ENCODE data around the gene SLC5A5. TPM values are rescaled to one million over a fixed set of nuclear protein-coding genes. Genes with fewer than 3 reads are reported as not detected.

Gene SLC5A5
- total RNA-seq, 2 donors from 2014 or later = 1.3 to 2.0 TPM

DNA sequence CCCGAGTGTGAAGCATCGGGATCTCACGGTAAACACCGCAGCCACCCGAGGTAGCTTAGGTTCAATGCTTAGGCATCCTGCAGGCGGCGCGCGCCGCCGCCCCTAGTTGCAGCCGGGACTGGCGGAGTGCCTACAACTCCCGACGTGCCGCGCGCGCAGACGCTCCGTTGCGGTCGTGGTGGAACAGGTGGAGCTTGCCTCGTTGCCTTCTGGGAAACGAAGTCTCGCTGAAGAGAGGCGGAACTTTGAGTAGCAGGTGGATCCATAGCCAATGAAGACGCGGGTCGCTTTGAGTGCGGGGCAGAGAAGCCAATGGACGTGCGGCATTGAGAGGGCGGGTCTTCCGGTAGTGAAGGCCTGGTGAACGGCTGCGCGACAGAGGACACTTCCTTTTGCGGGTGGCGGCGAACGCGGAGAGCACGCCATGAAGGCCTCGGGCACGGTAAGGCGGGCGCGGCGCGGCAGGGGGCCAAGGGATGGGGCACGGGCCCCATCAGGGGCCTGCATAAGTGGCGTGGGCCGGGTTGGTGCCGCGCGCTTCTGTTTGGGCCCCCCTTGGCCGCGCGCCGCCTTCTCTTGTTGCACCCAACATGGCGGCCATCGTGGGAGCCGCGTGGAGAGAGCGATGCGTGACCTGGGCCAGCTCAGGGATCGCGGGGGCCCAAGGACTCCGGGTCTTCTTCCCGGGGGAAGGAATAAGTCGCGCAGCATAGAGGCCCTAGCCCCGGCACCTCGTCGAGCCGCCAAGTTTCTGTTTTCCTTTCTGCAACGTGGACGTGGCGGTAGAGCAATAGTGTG lies 12.0 kb upstream of the SLC5A5 start, which contains the start of gene RPL18A:
TSS of gene RPL18A (plus strand) at position 378 of the 798 bp plus-strand sequence. CDS start at position 425, 47 bp downstream.
- DNase-seq = peak; percentile 92 to 98 (median 98)
- peaks cover 2% of the 10 kb centered on the region for H3K36me3 Mint-ChIP-seq (ENCODE audit: low read depth)
- H3K9me3 ChIP-seq (ENCODE audit: control insufficient read depth, low read length, poor library complexity, severe bottlenecking) = no peaks in the 10 kb centered on the region
- no peaks in the 10 kb centered on the region for H3K27me3 Mint-ChIP-seq
- peak within 1 kb of the TSS; percentile 93 for H3K27ac Mint-ChIP-seq
- peak within 1 kb of the TSS; percentile 97 for H3K4me3 Mint-ChIP-seq
- peak; percentile 96 for ATAC-seq
- H3K4me1 Mint-ChIP-seq = peaks cover 28% of the 10 kb centered on the region

DNA sequence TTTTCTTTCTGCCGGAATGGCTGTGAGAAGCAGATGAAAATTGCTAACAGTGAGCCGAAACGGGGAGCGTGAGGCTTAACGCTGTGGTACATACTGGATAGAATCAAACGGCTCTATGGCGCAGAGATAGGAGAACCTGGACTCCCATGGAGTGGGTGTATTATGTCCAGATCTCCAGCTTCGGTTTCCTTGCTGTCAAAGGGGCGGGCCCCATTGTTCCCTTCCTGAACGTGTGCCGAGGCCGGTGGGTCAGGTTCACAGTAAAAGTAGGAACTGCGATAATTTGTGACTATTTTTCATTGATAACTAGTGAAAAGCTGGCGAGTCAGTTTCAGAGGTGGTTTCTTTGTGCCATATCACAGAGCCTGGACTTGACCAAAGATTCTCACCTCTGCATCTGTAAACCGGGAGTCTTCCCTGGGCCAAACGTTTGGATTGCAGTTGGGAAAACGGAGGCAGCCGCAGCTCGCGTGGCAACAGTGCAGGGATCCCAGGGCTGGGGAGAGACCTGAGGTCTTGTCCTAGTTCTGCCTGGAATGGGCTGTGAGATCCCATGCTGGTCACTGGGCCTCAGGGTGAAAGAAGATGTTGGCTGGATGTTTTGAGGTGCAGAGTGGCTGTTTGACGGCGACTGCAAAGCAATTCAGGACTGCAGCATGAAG lies 11.3 kb upstream of the SLC5A5 start:
- Mint-ChIP-seq H3K27me3 (no peaks in the 10 kb centered on the region), H3K4me3 (peak overlapping the region; percentile 97), H3K27ac (peak overlapping the region; percentile 93), H3K36me3 (ENCODE audit: low read depth) (peaks cover 2% of the 10 kb centered on the region), H3K4me1 (peaks cover 26% of the 10 kb centered on the region)
- no peaks in the 10 kb centered on the region for H3K9me3 ChIP-seq (ENCODE audit: control insufficient read depth, low read length, poor library complexity, severe bottlenecking)
- DNase-seq = no peak
- ATAC-seq = no peak

GRCh38 chr19:17860993-17861360 lies 10.8 kb upstream of the SLC5A5 start:
- Mint-ChIP-seq H3K27me3 (no peaks in the 10 kb centered on the region), H3K27ac (peak overlapping the region; percentile 93), H3K36me3 (ENCODE audit: low read depth) (peaks cover 2% of the 10 kb centered on the region), H3K4me3 (peak overlapping the region; percentile 97), H3K4me1 (peaks cover 23% of the 10 kb centered on the region)
- ATAC-seq = no peak
- no peak for DNase-seq
- H3K9me3 ChIP-seq (ENCODE audit: control insufficient read depth, low read length, poor library complexity, severe bottlenecking) = no peaks in the 10 kb centered on the region

- Mint-ChIP-seq H3K36me3 (ENCODE audit: low read depth) (peaks cover 2% of the 10 kb centered on the region), H3K4me3 (peak overlapping the region; percentile 97), H3K4me1 (peaks cover 25% of the 10 kb centered on the region), H3K27ac (peak overlapping the region; percentile 93), H3K27me3 (no peaks in the 10 kb centered on the region)
- no peak for DNase-seq
- ATAC-seq = no peak
- no peaks in the 10 kb centered on the region for H3K9me3 ChIP-seq (ENCODE audit: control insufficient read depth, low read length, poor library complexity, severe bottlenecking)
Measured at GRCh38 chr19:17861542-17862402, 10.0 kb upstream of the SLC5A5 start.

- ATAC-seq = no peak
- peak overlapping the region; percentile 47 for H3K4me3 Mint-ChIP-seq
- no peaks in the 10 kb centered on the region for H3K9me3 ChIP-seq (ENCODE audit: control insufficient read depth, low read length, poor library complexity, severe bottlenecking)
- H3K4me1 Mint-ChIP-seq = peaks cover 25% of the 10 kb centered on the region
- DNase-seq = no peak
- peaks cover 2% of the 10 kb centered on the region for H3K36me3 Mint-ChIP-seq (ENCODE audit: low read depth)
- no peaks in the 10 kb centered on the region for H3K27me3 Mint-ChIP-seq
- H3K27ac Mint-ChIP-seq = peak overlapping the region; percentile 93
Measured at GRCh38 chr19:17862711-17863519, 8.8 kb upstream of the SLC5A5 start.

DNA sequence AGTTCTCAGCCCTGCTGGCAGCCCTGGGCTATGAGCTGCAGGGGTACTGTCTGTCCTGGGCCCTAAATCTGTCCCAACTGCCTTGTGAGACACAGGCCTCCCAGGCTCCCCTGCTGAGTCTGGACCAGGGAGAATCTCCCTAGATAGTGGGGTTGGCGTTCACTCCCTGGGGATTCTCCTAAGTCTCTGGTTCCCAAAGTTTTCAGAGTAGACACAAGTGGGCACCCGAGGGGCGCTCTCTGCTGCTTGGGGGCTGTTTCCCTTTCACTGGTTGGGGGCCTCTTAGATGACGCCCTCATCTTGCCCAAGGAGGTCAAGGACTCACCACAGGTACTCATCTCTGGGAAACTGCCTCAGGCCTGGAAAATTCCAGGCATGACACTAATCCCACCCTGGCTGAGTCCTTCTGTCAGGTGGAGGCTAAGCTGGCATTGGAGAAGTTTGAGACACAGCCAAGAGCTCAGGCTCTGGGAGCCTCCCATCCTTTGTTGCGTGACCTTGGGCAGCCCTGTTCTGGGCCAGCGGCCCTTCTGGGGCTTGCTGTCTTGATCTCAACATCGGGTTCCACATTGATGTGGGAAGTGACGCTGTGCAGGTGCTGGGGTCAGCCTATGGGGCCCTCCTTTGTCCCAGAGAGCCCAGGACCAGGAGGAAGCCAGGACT lies 8.1 kb upstream of the SLC5A5 start:
- H3K27ac Mint-ChIP-seq = peak overlapping the region; percentile 93
- H3K9me3 ChIP-seq (ENCODE audit: control insufficient read depth, low read length, poor library complexity, severe bottlenecking) = no peaks in the 10 kb centered on the region
- peaks cover 2% of the 10 kb centered on the region for H3K36me3 Mint-ChIP-seq (ENCODE audit: low read depth)

DNA sequence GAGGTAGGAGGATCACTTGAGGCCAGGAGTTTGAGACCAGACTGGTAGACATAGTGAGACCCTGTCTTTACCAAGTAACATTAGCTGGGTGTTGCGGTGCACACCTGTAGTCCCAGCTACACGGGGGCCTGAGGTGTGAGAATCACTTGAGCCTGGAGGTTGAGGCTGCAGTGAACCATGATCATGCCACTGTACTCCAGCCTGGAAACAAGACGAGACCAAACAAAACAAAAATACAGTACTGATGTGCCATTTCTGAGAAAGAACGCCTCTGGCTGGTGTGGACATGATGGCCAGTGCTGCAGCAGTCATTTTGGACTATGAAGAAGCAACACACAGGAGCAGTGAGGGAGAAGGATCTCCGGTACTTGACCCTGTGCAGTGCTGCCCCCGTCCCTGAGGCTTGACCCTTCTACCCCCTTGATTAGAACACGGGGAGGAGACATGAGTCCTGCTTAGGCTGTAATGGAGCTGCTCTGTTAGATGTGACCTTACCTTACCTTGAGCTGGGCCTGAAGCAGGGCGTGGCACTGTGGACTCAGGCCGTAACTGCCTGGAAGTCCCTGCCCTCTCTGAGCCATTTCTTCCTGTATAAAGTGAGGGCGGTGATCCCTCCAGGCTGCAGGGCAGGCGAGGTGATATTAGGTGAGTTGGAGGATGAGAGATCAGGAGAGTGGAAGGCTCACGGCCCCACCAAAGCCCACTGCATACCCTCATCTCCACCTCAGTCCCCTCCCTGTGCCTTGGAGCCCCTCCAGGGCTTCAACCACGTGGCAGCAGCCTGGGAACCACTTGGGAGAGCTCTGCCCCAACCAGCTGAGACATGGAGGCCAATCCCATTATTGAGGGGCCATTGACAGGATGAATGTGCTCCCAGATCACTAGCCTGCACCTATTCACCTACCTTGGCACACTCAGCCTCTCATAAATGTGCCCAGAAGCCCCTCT lies 6.1 kb upstream of the SLC5A5 start:
- ATAC-seq (peak; percentile 24), DNase-seq (no peak)
- peak overlapping the region; percentile 33 for H3K4me3 Mint-ChIP-seq
- H3K36me3 Mint-ChIP-seq (ENCODE audit: low read depth) = no peaks in the 10 kb centered on the region
- no peaks in the 10 kb centered on the region for H3K27me3 Mint-ChIP-seq
- H3K9me3 ChIP-seq (ENCODE audit: control insufficient read depth, low read length, poor library complexity, severe bottlenecking) = no peaks in the 10 kb centered on the region
- peak overlapping the region; percentile 69 for H3K27ac Mint-ChIP-seq
- peaks cover 11% of the 10 kb centered on the region for H3K4me1 Mint-ChIP-seq

More for the DNA sequence above, 8.1 kb upstream of the SLC5A5 start:
- no peaks in the 10 kb centered on the region for H3K27me3 Mint-ChIP-seq
- H3K4me3 Mint-ChIP-seq = peak overlapping the region; percentile 15
- no peak for ATAC-seq
- peaks cover 25% of the 10 kb centered on the region for H3K4me1 Mint-ChIP-seq
- no peak for DNase-seq

DNA sequence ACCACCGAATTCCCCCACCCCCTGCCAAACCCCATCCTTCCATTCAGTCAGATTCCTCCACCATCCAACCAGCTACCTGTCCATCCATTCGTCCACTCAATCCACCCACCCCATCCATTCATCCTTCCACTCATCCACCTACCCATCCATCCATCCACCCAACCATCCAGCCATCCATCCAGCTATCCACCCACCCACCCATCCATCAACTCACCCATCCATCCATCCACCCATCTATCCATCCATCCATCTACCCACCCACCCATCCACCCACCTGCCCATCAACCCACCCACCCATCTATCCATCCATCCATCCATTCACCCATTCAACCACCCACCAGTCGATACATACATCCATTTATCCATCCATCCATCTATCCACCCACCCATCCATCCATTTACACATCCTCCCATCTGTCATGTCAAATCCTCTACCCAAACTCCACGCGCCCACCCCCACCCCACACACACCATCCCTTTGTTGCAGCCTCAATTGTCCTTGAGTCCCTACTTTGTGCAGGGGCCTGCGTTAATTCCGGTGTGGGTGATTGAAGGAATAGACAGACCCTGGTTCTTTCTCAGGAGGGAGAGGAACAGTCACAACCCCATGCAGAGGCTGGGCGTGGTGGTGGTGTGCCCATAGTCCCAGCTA lies 5.3 kb upstream of the SLC5A5 start:
- Mint-ChIP-seq H3K27ac (peak overlapping the region; percentile 69), H3K4me1 (peaks cover 5% of the 10 kb centered on the region), H3K27me3 (no peaks in the 10 kb centered on the region), H3K4me3 (no peak overlapping the region), H3K36me3 (ENCODE audit: low read depth) (no peaks in the 10 kb centered on the region)
- no peak for DNase-seq
- ATAC-seq = no peak
- H3K9me3 ChIP-seq (ENCODE audit: control insufficient read depth, low read length, poor library complexity, severe bottlenecking) = no peaks in the 10 kb centered on the region

- H3K4me3 Mint-ChIP-seq = no peak overlapping the region
- peaks cover 7% of the 10 kb centered on the region for H3K4me1 Mint-ChIP-seq
- no peak overlapping the region for H3K27ac Mint-ChIP-seq
- DNase-seq (no peak), ATAC-seq (no peak)
- H3K36me3 Mint-ChIP-seq (ENCODE audit: low read depth) = no peaks in the 10 kb centered on the region
- no peaks in the 10 kb centered on the region for H3K27me3 Mint-ChIP-seq
- H3K9me3 ChIP-seq (ENCODE audit: control insufficient read depth, low read length, poor library complexity, severe bottlenecking) = no peaks in the 10 kb centered on the region
Measured at GRCh38 chr19:17866964-17867486, 4.7 kb upstream of the SLC5A5 start.

GRCh38 chr19:17868669-17869068 lies 3.1 kb upstream of the SLC5A5 start:
- no peaks in the 10 kb centered on the region for H3K36me3 Mint-ChIP-seq (ENCODE audit: low read depth)
- no peak overlapping the region for H3K4me3 Mint-ChIP-seq
- ATAC-seq (no peak), DNase-seq (no peak)
- H3K4me1 Mint-ChIP-seq = peaks cover 8% of the 10 kb centered on the region
- no peaks in the 10 kb centered on the region for H3K9me3 ChIP-seq (ENCODE audit: control insufficient read depth, low read length, poor library complexity, severe bottlenecking)
- peak overlapping the region; percentile 61 for H3K27ac Mint-ChIP-seq
- no peaks in the 10 kb centered on the region for H3K27me3 Mint-ChIP-seq

GRCh38 chr19:17869114-17869608 lies 2.6 kb upstream of the SLC5A5 start:
- no peaks in the 10 kb centered on the region for H3K36me3 Mint-ChIP-seq (ENCODE audit: low read depth)
- peaks cover 7% of the 10 kb centered on the region for H3K4me1 Mint-ChIP-seq
- ATAC-seq (no peak), DNase-seq (no peak)
- no peaks in the 10 kb centered on the region for H3K9me3 ChIP-seq (ENCODE audit: control insufficient read depth, low read length, poor library complexity, severe bottlenecking)
- no peaks in the 10 kb centered on the region for H3K27me3 Mint-ChIP-seq
- peak overlapping the region; percentile 61 for H3K27ac Mint-ChIP-seq
- no peak overlapping the region for H3K4me3 Mint-ChIP-seq
